H9 (cell line): ENCODE data around the gene UBE2G1. TPM values are rescaled to one million over a fixed set of nuclear protein-coding genes. Genes with fewer than 3 reads are reported as not detected.

Source experiments
- DNase-seq: peaks from one replicate; pipeline ENCODE4 v3.0.0-alpha.2; 2017
- H2AFZ ChIP-seq: one replicate; pipeline ENCODE4 v1.6.1; 2013; ENCODE audit warnings: mild to moderate bottlenecking, low read length, control low read depth, moderate library complexity
- H2AK5ac ChIP-seq: 2 replicates; pipeline ENCODE4 v1.6.1; 2013; ENCODE audit warnings: low read length, control low read depth, mixed read lengths; ENCODE audit not compliant: insufficient read length
- H2BK120ac ChIP-seq: one replicate; pipeline ENCODE4 v1.6.1; 2013; ENCODE audit warnings: low read depth, mild to moderate bottlenecking, low read length, control low read depth, inconsistent platforms; ENCODE audit not compliant: poor library complexity, severe bottlenecking
- H2BK12ac ChIP-seq: 2 replicates; pipeline ENCODE4 v1.6.1; 2013; ENCODE audit warnings: low read length, control low read depth, mixed read lengths, low read depth; ENCODE audit not compliant: insufficient read length
- H2BK15ac ChIP-seq: 2 replicates; pipeline ENCODE4 v1.6.1; 2013; ENCODE audit warnings: low read depth, low read length, control low read depth
- H2BK20ac ChIP-seq: one replicate; pipeline ENCODE4 v1.6.1; 2013; ENCODE audit warnings: low read depth, mild to moderate bottlenecking, low read length, control low read depth, inconsistent platforms; ENCODE audit not compliant: poor library complexity, severe bottlenecking
- H2BK5ac ChIP-seq: 2 replicates; pipeline ENCODE4 v1.6.1; 2013; ENCODE audit warnings: low read length, control low read depth, mixed read lengths; ENCODE audit not compliant: insufficient read length
- H3K14ac ChIP-seq: 2 replicates; pipeline ENCODE4 v1.6.1; 2013; ENCODE audit warnings: low read length, control low read depth; ENCODE audit not compliant: insufficient read depth
- H3K18ac ChIP-seq: 2 replicates; pipeline ENCODE4 v1.6.1; 2013; ENCODE audit warnings: low read depth, mild to moderate bottlenecking, mixed read lengths, low read length, control low read depth; ENCODE audit not compliant: insufficient read length
- H3K23ac ChIP-seq: 2 replicates; pipeline ENCODE4 v1.6.1; 2013; ENCODE audit warnings: low read length, control low read depth, mixed read lengths, low read depth; ENCODE audit not compliant: insufficient read length
- H3K23me2 ChIP-seq: 2 replicates; pipeline ENCODE4 v1.6.1; 2013; ENCODE audit warnings: low read depth, mild to moderate bottlenecking, mixed read lengths, low read length, control low read depth; ENCODE audit not compliant: insufficient read length, poor library complexity, severe bottlenecking
- H3K27ac ChIP-seq: 2 replicates; pipeline ENCODE4 v1.5.1; 2013; ENCODE audit warnings: low read length, control low read depth, mixed read lengths, low read depth; ENCODE audit not compliant: insufficient read length
- H3K27me3 ChIP-seq: 2 replicates; pipeline ENCODE4 v1.6.1; 2013; ENCODE audit warnings: low read length, control low read depth, inconsistent platforms; ENCODE audit not compliant: insufficient read depth
- H3K4ac ChIP-seq: 2 replicates; pipeline ENCODE4 v1.6.1; 2013; ENCODE audit warnings: low read depth, mild to moderate bottlenecking, control low read depth, inconsistent platforms, low read length, moderate library complexity
- H3K4me1 ChIP-seq: 2 replicates; pipeline ENCODE4 v1.6.1; 2013; ENCODE audit warnings: low read length, control low read depth, inconsistent platforms; ENCODE audit not compliant: insufficient read depth
- H3K4me2 ChIP-seq: 2 replicates; pipeline ENCODE4 v1.6.1; 2013; ENCODE audit warnings: low read length, control low read depth, mixed read lengths; ENCODE audit not compliant: insufficient read length, insufficient read depth
- H3K56ac ChIP-seq: 2 replicates; pipeline ENCODE4 v1.6.1; 2013; ENCODE audit warnings: low read depth, mild to moderate bottlenecking, mixed read lengths, low read length, control low read depth; ENCODE audit not compliant: insufficient read length
- H3K79me1 ChIP-seq: 2 replicates; pipeline ENCODE4 v1.6.1; 2013; ENCODE audit warnings: low read depth, mild to moderate bottlenecking, moderate library complexity, low read length, control low read depth, inconsistent platforms; ENCODE audit not compliant: insufficient read depth, poor library complexity, severe bottlenecking
- H3K79me2 ChIP-seq: 2 replicates; pipeline ENCODE4 v1.6.1; 2013; ENCODE audit warnings: low read length, control low read depth, inconsistent platforms; ENCODE audit not compliant: insufficient read depth
- H3K9ac ChIP-seq: 2 replicates; pipeline ENCODE4 v1.6.1; 2013; ENCODE audit warnings: low read length, control low read depth, mixed read lengths; ENCODE audit not compliant: insufficient read length; ENCODE audit errors: extremely low read depth
- H3K9me3 ChIP-seq: one replicate; pipeline ENCODE4 v1.6.1; 2013; ENCODE audit warnings: low read depth, low read length, inconsistent platforms; ENCODE audit not compliant: control insufficient read depth
- H3T11ph ChIP-seq: one replicate; pipeline ENCODE4 v1.6.1; 2013; ENCODE audit warnings: mild to moderate bottlenecking, low read length, control low read depth, inconsistent platforms
- H4K20me1 ChIP-seq: one replicate; pipeline ENCODE4 v1.6.1; 2013; ENCODE audit not compliant: control insufficient read depth, insufficient read length, insufficient read depth
- H4K5ac ChIP-seq: 2 replicates; pipeline ENCODE4 v1.6.1; 2013; ENCODE audit warnings: low read depth, mild to moderate bottlenecking, mixed read lengths, low read length, control low read depth; ENCODE audit not compliant: insufficient read length
- H4K8ac ChIP-seq: replicated peaks from 2 replicates; pipeline ENCODE4 v1.6.1; 2013; ENCODE audit warnings: low read length, control low read depth, mixed read lengths, low read depth; ENCODE audit not compliant: insufficient read length
- H4K91ac ChIP-seq: 2 replicates; pipeline ENCODE4 v1.6.1; 2013; ENCODE audit warnings: low read depth, mild to moderate bottlenecking, moderate library complexity, mixed read lengths, low read length, control low read depth; ENCODE audit not compliant: insufficient read length
- H3K27ac Mint-ChIP-seq, 3 experiments: 2 replicates in 2 of 3; 3 replicates in 1 of 3; pipeline ENCODE4 v1.8.0; 2020 to 2021; ENCODE audit warnings: mixed read lengths in 3 of 3, mild to moderate bottlenecking in 1 of 3, moderate library complexity in 1 of 3
- H3K27me3 Mint-ChIP-seq: 2 replicates; pipeline ENCODE4 v1.8.0; 2021; ENCODE audit warnings: low read depth, mild to moderate bottlenecking, moderate library complexity, mixed read lengths
- H3K36me3 Mint-ChIP-seq, 3 experiments: 2 replicates in 2 of 3; 3 replicates in 1 of 3; pipeline ENCODE4 v1.8.0; 2020 to 2021; ENCODE audit warnings: low read depth in 3 of 3, mixed read lengths in 3 of 3; ENCODE audit not compliant: insufficient read depth in 1 of 3
- H3K4me1 Mint-ChIP-seq, 2 experiments: 2 replicates each; pipeline ENCODE4 v1.8.0; 2020; ENCODE audit warnings: mixed read lengths in 2 of 2
- H3K4me3 Mint-ChIP-seq, 2 experiments: 2 replicates in 1 of 2; 3 replicates in 1 of 2; pipeline ENCODE4 v1.8.0; 2020 to 2021; ENCODE audit warnings: mild to moderate bottlenecking in 2 of 2, mixed read lengths in 2 of 2, moderate library complexity in 1 of 2
- H3K9me3 Mint-ChIP-seq, 2 experiments: 2 replicates in 1 of 2; 3 replicates in 1 of 2; pipeline ENCODE4 v1.8.0; 2020; ENCODE audit warnings: mild to moderate bottlenecking in 2 of 2, mixed read lengths in 2 of 2, moderate library complexity in 1 of 2
- WGBS: extraction: QIAGEN DNeasy Blood & Tissue Kit; methylation state at CpG from one replicate; pipeline ENCODE4 v1.1.7; 2013; ENCODE audit warnings: missing lambda C conversion rate, low lambda C conversion rate, mixed read lengths; ENCODE audit not compliant: insufficient read length; ENCODE audit errors: extremely low coverage; 5-methylcytosine and 5-hydroxymethylcytosine counted together
- total RNA-seq: library from RNA; stranded (reverse); gene quantifications from 2 replicates; pipeline ENCODE4 v1.2.1, GENCODE V29; 2021
- TF ChIP-seq, protein P1 (sequence below): fragments of 200-600 bp; sonication (generic); conservative IDR thresholded peaks from 3 replicates; pipeline ENCODE4 v1.8.0; 2021; ENCODE audit warnings: antibody characterized with exemption, mild to moderate bottlenecking

Gene UBE2G1
- total RNA-seq, 1 experiment from 2014 or later, result 188 TPM

DNA sequence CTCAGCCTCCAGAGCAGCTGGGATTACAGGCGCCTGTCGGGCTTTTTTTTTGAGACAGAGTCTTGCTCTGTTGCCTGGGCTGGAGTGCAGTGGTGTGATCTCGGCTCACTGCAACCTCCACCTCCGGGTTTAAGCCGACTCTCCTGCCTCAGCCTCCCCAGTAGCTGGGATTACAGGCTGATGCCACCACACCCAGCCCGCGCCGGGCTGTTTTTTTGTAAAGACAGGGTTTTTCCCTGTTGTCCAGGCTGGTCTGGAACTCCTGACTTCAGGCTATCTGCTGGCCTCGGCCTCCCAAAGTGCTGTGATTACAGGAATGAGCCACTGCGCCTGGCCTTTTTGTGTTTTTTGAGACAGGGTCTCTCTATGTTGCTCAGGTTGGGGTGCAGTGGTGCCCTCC is 39.9 kb upstream of the UBE2G1 start:
- Histone ChIP-seq H3K14ac (no peak overlapping the region), H3K4me2 (no peak overlapping the region), H2BK5ac (no peak overlapping the region), H3K56ac (no peak overlapping the region), H3K9me3 (no peaks in the 10 kb centered on the region), H4K5ac (no peak overlapping the region), H2BK20ac (no peak overlapping the region), H2AFZ (no peak overlapping the region), H2BK15ac (no peak overlapping the region), H2AK5ac (no peak overlapping the region), H3T11ph (no peak overlapping the region), H3K23me2 (no peaks in the 10 kb centered on the region), H2BK12ac (no peak overlapping the region), H4K8ac (no peak overlapping the region), H3K18ac (no peak overlapping the region), H2BK120ac (no peak overlapping the region), H3K27ac (no peak overlapping the region), H3K4me1 (no peaks in the 10 kb centered on the region; the same call in 1 of the 2 replicates), H3K79me1 (no peaks in the 10 kb centered on the region), H3K27me3 (no peaks in the 10 kb centered on the region), H3K4ac (no peak overlapping the region), H3K23ac (no peak overlapping the region), H3K9ac (no peak overlapping the region), H4K20me1 (no peaks in the 10 kb centered on the region), H4K91ac (no peak overlapping the region), H3K79me2 (no peaks in the 10 kb centered on the region)
- Mint-ChIP-seq H3K27me3 (no peaks in the 10 kb centered on the region), H3K36me3 (no peaks in the 10 kb centered on the region), H3K9me3 (no peaks in the 10 kb centered on the region), H3K4me3 (no peak overlapping the region), H3K4me1 (peaks cover 10 to 13% of the 10 kb centered on the region in 2 experiments), H3K27ac (no peak overlapping the region)
- TF ChIP-seq, protein P1, sequence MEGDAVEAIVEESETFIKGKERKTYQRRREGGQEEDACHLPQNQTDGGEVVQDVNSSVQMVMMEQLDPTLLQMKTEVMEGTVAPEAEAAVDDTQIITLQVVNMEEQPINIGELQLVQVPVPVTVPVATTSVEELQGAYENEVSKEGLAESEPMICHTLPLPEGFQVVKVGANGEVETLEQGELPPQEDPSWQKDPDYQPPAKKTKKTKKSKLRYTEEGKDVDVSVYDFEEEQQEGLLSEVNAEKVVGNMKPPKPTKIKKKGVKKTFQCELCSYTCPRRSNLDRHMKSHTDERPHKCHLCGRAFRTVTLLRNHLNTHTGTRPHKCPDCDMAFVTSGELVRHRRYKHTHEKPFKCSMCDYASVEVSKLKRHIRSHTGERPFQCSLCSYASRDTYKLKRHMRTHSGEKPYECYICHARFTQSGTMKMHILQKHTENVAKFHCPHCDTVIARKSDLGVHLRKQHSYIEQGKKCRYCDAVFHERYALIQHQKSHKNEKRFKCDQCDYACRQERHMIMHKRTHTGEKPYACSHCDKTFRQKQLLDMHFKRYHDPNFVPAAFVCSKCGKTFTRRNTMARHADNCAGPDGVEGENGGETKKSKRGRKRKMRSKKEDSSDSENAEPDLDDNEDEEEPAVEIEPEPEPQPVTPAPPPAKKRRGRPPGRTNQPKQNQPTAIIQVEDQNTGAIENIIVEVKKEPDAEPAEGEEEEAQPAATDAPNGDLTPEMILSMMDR, result no peak
- DNase-seq, result no peak
- WGBS, result no CpG with 5 or more reads among the region's 10 CpGs
